Panc1 (cell line): ENCODE data around the gene PCSK5. TPM values are rescaled to one million over a fixed set of nuclear protein-coding genes. Genes with fewer than 3 reads are reported as not detected.

Experiments used
- ATAC-seq: fragments of 200-7000 bp; cut with Tn5 transposase; 2 replicates; pipeline ENCODE4 v1.9.1; 2020; ENCODE audit warnings: mild to moderate bottlenecking, moderate library complexity
- BruUV-seq: library from RNA; stranded (reverse); fragments of 400-500 nt; replicated peaks from 2 replicates; lab custom pipeline; 2021; lab: Mats Ljungman, UMichigan
- CTCF ChIA-PET: fragments of 300-600 bp; sonication (Branson Sonifier 250); formaldehyde crosslinking; loops from one replicate; lab custom pipeline; 2022; ENCODE audit warnings: antibody characterized with exemption; lab: Charles Lee
- POLR2A ChIA-PET: fragments of 300-600 bp; sonication (Branson Sonifier 250); formaldehyde crosslinking; loops from one replicate; lab custom pipeline; 2022; ENCODE audit warnings: antibody characterized with exemption; lab: Charles Lee
- DNase-seq: peaks from one replicate; pipeline ENCODE4 v3.0.0-alpha.2; 2010; ENCODE audit warnings: low read depth, low spot score
- H3K27ac ChIP-seq: 2 replicates; pipeline ENCODE4 v1.5.1; 2011; ENCODE audit warnings: mild to moderate bottlenecking, low read length, inconsistent platforms
- H3K27me3 ChIP-seq: fragments of 200-500 bp; sonication (Bioruptor generic); 2 replicates; pipeline ENCODE4 v1.6.0; 2014; ENCODE audit warnings: low read length, inconsistent platforms; ENCODE audit not compliant: control insufficient read depth, insufficient read depth
- H3K36me3 ChIP-seq: fragments of 200-500 bp; sonication (Bioruptor generic); 2 replicates; pipeline ENCODE4 v1.5.1; 2014; ENCODE audit warnings: inconsistent platforms, mild to moderate bottlenecking, low read length, moderate library complexity; ENCODE audit not compliant: control insufficient read depth, insufficient read depth
- H3K4me1 ChIP-seq: 2 replicates; pipeline ENCODE4 v1.5.1; 2011; ENCODE audit warnings: inconsistent platforms, mild to moderate bottlenecking, low read length, moderate library complexity; ENCODE audit not compliant: control insufficient read depth, insufficient read depth
- H3K4me3 ChIP-seq, 2 experiments: 2 replicates each; pipeline ENCODE4 v1.5.1; 2011 to 2012; ENCODE audit warnings: low read depth in 2 of 2, low read length in 2 of 2, mild to moderate bottlenecking in 2 of 2, inconsistent platforms in 1 of 2, moderate library complexity in 1 of 2
- H3K9me3 ChIP-seq: fragments of 200-500 bp; sonication (Bioruptor generic); 2 replicates; pipeline ENCODE4 v1.5.1; 2014; ENCODE audit warnings: low read depth, mild to moderate bottlenecking, inconsistent platforms, low read length, moderate library complexity; ENCODE audit not compliant: control insufficient read depth, insufficient read depth
- CTCF ChIP-seq: fragments of 450-650 bp; IDR thresholded peaks from 2 replicates; pipeline ENCODE4 v1.5.1; 2017; ENCODE audit warnings: mild to moderate bottlenecking
- POLR2AphosphoS5 ChIP-seq: IDR thresholded peaks from 2 replicates; pipeline ENCODE4 v1.6.1; 2012; ENCODE audit warnings: mild to moderate bottlenecking, low read depth, low read length, moderate library complexity
- REST ChIP-seq, 2 experiments: IDR thresholded peaks; 2 replicates each; pipeline ENCODE4 v1.6.1; 2011 to 2012; ENCODE audit warnings: low read depth in 2 of 2, control low read depth in 1 of 2, low read length in 1 of 2, mild to moderate bottlenecking in 1 of 2, moderate library complexity in 1 of 2; ENCODE audit not compliant: insufficient read depth in 1 of 2
- SIN3A ChIP-seq: IDR thresholded peaks from 2 replicates; pipeline ENCODE4 v1.6.1; 2012; ENCODE audit warnings: low read depth, mild to moderate bottlenecking, low read length, moderate library complexity, borderline replicate concordance; ENCODE audit not compliant: insufficient read depth
- TCF7L2 ChIP-seq: IDR thresholded peaks from 2 replicates; pipeline ENCODE4 v1.6.1; 2011; ENCODE audit warnings: mild to moderate bottlenecking, low read depth, low read length, inconsistent platforms
- in situ Hi-C: cut with HindIII; loops from 2 replicates; pipeline ENCODE4 v1.10.0; 2016; ENCODE audit warnings: low sequenced_read_pairs, low pct_unique_long_range_greater_than_20kb
- intact Hi-C: fragments of 100-400 bp; cut with micrococcal nuclease; formaldehyde crosslinking; loops from one replicate; pipeline ENCODE4 v1.10.0; 2022; ENCODE audit not compliant: unreplicated experiment
- total RNA-seq: library from RNA; stranded (reverse); gene quantifications from one replicate; pipeline ENCODE4 v1.2.1, GENCODE V29; 2021; ENCODE audit not compliant: unreplicated experiment

Gene PCSK5
- total RNA-seq, 1 experiment from 2014 or later = 0.21 TPM

GRCh38 chr9:75911390-75911789 is 20.9 kb downstream of the PCSK5 start:
- DNase-seq (no peak), ATAC-seq (no peak)
- Histone ChIP-seq H3K36me3 (no peaks in the 10 kb centered on the region), H3K4me3 (no peak overlapping the region), H3K27ac (no peak overlapping the region), H3K4me1 (no peaks in the 10 kb centered on the region), H3K27me3 (no peaks in the 10 kb centered on the region), H3K9me3 (no peaks in the 10 kb centered on the region)
- in situ Hi-C loops (no loop called here), intact Hi-C loops (no loop called here)
- ChIA-PET CTCF (no interaction called here), POLR2A (no interaction called here)
- BruUV-seq = no TSS peak
- TF ChIP-seq REST (IDR thresholded peaks at IDR 0.05; ENCODE audit: insufficient read depth in 1 of 2, low read depth in 2 of 2, low read length in 1 of 2) (no peak), CTCF (no peak), POLR2AphosphoS5 (no peak), TCF7L2 (no peak), SIN3A (no peak)

- intact Hi-C loops = no loop called here
- no peaks in the 10 kb centered on the region for H3K36me3 ChIP-seq
- CTCF ChIA-PET = no interaction called here
- DNase-seq = no peak
- no peaks in the 10 kb centered on the region for H3K4me1 ChIP-seq
- H3K27me3 ChIP-seq = no peaks in the 10 kb centered on the region
- no peaks in the 10 kb centered on the region for H3K9me3 ChIP-seq
- POLR2A ChIA-PET = no interaction called here
- BruUV-seq = no TSS peak
- no peak for ATAC-seq
- no peak for TF ChIP-seq POLR2AphosphoS5
- no peak for TF ChIP-seq TCF7L2
- TF ChIP-seq REST (IDR thresholded peaks at IDR 0.05; ENCODE audit: insufficient read depth in 1 of 2, low read depth in 2 of 2, low read length in 1 of 2) = no peak
- H3K27ac ChIP-seq = no peak overlapping the region
- no peak overlapping the region for H3K4me3 ChIP-seq
- in situ Hi-C loops = no loop called here
Observed at GRCh38 chr9:75912951-75913350, 22.5 kb downstream of the PCSK5 start.
